H1 (cell line): ENCODE results near the gene CUBN. TPM values are rescaled to one million over a fixed set of nuclear protein-coding genes. Genes with fewer than 3 reads are reported as not detected.

Experiments
- polyA plus RNA-seq, 7 experiments: library from polyadenylated mRNA; depleted of rRNA in 3 of 7; stranded (reverse) in 5 of 7; unstranded in 2 of 7; fragments of >200 nt in 5 of 7; fragments of 200-250 nt in 2 of 7; gene quantifications; 1 replicate in 5 of 7; 2 replicates in 1 of 7; 4 replicates in 1 of 7; pipeline versions ENCODE4 v1.2.1 to v1.2.3, GENCODE V29; 2011 to 2013; ENCODE audit warnings: missing spikeins in 2 of 7, mixed read lengths in 2 of 7
- total RNA-seq: library from RNA; stranded (reverse); fragmentation: NEBNext Ultra II Directional; extraction: Animal tissue kit (Norgen Biotek cat#: 25700); gene quantifications from 2 replicates; pipeline ENCODE4 v1.2.1, GENCODE V29; 2021
- TF ChIP-seq, protein P1 (sequence below): fragments of 300-600 bp; sonication (generic); IDR thresholded peaks from 2 replicates; pipeline ENCODE4 v1.7.1; 2012; ENCODE audit warnings: low read length, moderate library complexity, mild to moderate bottlenecking, inconsistent platforms; ENCODE audit not compliant: insufficient replicate concordance

Gene CUBN
- total and polyA plus RNA-seq, 2 of the 8 experiments (the other 6 are each of a cell fraction or from before 2014, with no cell fraction given), result 0.04 to 0.08 TPM

DNA sequence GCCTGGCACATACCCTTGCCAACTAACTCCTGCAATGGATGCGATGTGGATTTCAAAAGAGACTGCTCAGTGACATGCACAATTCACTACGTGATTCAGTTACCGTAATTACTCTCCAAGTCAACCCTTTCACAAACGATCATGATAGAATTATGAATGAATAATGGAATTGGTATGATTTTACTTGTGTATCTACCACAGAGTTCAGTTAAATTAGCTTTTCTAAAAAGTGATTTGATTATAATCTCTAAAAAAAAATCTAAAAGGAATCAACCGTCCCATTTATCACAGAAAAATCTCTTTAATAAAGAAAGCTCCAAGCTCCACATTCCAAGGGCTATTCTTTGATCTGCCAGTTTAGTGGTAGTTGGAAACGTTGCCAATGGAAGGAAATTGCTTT, 282.0 kb downstream of the CUBN start (continued):
- TF ChIP-seq, protein P1, sequence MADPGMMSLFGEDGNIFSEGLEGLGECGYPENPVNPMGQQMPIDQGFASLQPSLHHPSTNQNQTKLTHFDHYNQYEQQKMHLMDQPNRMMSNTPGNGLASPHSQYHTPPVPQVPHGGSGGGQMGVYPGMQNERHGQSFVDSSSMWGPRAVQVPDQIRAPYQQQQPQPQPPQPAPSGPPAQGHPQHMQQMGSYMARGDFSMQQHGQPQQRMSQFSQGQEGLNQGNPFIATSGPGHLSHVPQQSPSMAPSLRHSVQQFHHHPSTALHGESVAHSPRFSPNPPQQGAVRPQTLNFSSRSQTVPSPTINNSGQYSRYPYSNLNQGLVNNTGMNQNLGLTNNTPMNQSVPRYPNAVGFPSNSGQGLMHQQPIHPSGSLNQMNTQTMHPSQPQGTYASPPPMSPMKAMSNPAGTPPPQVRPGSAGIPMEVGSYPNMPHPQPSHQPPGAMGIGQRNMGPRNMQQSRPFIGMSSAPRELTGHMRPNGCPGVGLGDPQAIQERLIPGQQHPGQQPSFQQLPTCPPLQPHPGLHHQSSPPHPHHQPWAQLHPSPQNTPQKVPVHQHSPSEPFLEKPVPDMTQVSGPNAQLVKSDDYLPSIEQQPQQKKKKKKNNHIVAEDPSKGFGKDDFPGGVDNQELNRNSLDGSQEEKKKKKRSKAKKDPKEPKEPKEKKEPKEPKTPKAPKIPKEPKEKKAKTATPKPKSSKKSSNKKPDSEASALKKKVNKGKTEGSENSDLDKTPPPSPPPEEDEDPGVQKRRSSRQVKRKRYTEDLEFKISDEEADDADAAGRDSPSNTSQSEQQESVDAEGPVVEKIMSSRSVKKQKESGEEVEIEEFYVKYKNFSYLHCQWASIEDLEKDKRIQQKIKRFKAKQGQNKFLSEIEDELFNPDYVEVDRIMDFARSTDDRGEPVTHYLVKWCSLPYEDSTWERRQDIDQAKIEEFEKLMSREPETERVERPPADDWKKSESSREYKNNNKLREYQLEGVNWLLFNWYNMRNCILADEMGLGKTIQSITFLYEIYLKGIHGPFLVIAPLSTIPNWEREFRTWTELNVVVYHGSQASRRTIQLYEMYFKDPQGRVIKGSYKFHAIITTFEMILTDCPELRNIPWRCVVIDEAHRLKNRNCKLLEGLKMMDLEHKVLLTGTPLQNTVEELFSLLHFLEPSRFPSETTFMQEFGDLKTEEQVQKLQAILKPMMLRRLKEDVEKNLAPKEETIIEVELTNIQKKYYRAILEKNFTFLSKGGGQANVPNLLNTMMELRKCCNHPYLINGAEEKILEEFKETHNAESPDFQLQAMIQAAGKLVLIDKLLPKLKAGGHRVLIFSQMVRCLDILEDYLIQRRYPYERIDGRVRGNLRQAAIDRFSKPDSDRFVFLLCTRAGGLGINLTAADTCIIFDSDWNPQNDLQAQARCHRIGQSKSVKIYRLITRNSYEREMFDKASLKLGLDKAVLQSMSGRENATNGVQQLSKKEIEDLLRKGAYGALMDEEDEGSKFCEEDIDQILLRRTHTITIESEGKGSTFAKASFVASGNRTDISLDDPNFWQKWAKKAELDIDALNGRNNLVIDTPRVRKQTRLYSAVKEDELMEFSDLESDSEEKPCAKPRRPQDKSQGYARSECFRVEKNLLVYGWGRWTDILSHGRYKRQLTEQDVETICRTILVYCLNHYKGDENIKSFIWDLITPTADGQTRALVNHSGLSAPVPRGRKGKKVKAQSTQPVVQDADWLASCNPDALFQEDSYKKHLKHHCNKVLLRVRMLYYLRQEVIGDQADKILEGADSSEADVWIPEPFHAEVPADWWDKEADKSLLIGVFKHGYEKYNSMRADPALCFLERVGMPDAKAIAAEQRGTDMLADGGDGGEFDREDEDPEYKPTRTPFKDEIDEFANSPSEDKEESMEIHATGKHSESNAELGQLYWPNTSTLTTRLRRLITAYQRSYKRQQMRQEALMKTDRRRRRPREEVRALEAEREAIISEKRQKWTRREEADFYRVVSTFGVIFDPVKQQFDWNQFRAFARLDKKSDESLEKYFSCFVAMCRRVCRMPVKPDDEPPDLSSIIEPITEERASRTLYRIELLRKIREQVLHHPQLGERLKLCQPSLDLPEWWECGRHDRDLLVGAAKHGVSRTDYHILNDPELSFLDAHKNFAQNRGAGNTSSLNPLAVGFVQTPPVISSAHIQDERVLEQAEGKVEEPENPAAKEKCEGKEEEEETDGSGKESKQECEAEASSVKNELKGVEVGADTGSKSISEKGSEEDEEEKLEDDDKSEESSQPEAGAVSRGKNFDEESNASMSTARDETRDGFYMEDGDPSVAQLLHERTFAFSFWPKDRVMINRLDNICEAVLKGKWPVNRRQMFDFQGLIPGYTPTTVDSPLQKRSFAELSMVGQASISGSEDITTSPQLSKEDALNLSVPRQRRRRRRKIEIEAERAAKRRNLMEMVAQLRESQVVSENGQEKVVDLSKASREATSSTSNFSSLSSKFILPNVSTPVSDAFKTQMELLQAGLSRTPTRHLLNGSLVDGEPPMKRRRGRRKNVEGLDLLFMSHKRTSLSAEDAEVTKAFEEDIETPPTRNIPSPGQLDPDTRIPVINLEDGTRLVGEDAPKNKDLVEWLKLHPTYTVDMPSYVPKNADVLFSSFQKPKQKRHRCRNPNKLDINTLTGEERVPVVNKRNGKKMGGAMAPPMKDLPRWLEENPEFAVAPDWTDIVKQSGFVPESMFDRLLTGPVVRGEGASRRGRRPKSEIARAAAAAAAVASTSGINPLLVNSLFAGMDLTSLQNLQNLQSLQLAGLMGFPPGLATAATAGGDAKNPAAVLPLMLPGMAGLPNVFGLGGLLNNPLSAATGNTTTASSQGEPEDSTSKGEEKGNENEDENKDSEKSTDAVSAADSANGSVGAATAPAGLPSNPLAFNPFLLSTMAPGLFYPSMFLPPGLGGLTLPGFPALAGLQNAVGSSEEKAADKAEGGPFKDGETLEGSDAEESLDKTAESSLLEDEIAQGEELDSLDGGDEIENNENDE, result peak; percentile 54
- TF ChIP-seq, all 59 proteins: peak for 1
